ENCODE measurements around the gene GID8.

- TF ChIP-seq CTCF (IDR thresholded peaks at IDR 0.05; ENCODE audit: poor library complexity, severe bottlenecking) (no peak), EP300 (conservative IDR thresholded peaks at IDR 0.05; ENCODE audit: poor library complexity, severe bottlenecking) (no peak)
Measured at GRCh38 chr20:62982124-62983075, 44.5 kb downstream of the GID8 start.
